AG08395 (cell line): ENCODE data around the gene PRIMPOL.

Experiments used
- DNase-seq: peaks from one replicate; pipeline ENCODE4 v3.0.0; 2012; ENCODE audit warnings: mixed read lengths, low spot score

The PRIMPOL gene

GRCh38 chr4:184666670-184667069 lies 17.1 kb downstream of the PRIMPOL start:
- no peak for DNase-seq

- DNase-seq, result no peak
Measured at GRCh38 chr4:184668096-184668495, 18.6 kb downstream of the PRIMPOL start.

GRCh38 chr4:184668511-184669114 lies 19.1 kb downstream of the PRIMPOL start:
- no peak for DNase-seq

- no peak for DNase-seq
Measured at GRCh38 chr4:184669251-184669650, 19.7 kb downstream of the PRIMPOL start.

- DNase-seq, result no peak
Measured at GRCh38 chr4:184671101-184671500, 21.6 kb downstream of the PRIMPOL start.

GRCh38 chr4:184672741-184673140 lies 23.2 kb downstream of the PRIMPOL start:
- no peak for DNase-seq

GRCh38 chr4:184674011-184674410 lies 24.5 kb downstream of the PRIMPOL start:
- no peak for DNase-seq

- no peak for DNase-seq
Measured at GRCh38 chr4:184675018-184675417, 25.5 kb downstream of the PRIMPOL start.

GRCh38 chr4:184675821-184676492 lies 26.4 kb downstream of the PRIMPOL start:
- DNase-seq, result no peak

- DNase-seq, result no peak
Measured at GRCh38 chr4:184680698-184681097, 31.2 kb downstream of the PRIMPOL start.

GRCh38 chr4:184681916-184682315 lies 32.4 kb downstream of the PRIMPOL start:
- DNase-seq, result no peak

GRCh38 chr4:184684491-184685189 lies 35.1 kb downstream of the PRIMPOL start:
- peak; percentile 6 for DNase-seq

GRCh38 chr4:184688005-184688404 lies 38.5 kb downstream of the PRIMPOL start:
- no peak for DNase-seq

- peak; percentile 71 for DNase-seq
Measured at GRCh38 chr4:184688447-184688846, 38.9 kb downstream of the PRIMPOL start.

GRCh38 chr4:184689681-184690080 lies 40.1 kb downstream of the PRIMPOL start:
- DNase-seq, result no peak

- DNase-seq, result no peak
Measured at GRCh38 chr4:184693056-184693455, 43.5 kb downstream of the PRIMPOL start.

- no peak for DNase-seq
Measured at GRCh38 chr4:184694412-184694956, 44.9 kb downstream of the PRIMPOL start.

- DNase-seq, result no peak
Measured at GRCh38 chr4:184695178-184695896, 45.8 kb downstream of the PRIMPOL start.

GRCh38 chr4:184697956-184698355 lies 48.4 kb downstream of the PRIMPOL start:
- no peak for DNase-seq

GRCh38 chr4:184699941-184700340 lies 50.4 kb downstream of the PRIMPOL start:
- peak; percentile 12 for DNase-seq

GRCh38 chr4:184702114-184702513 lies 52.6 kb downstream of the PRIMPOL start:
- no peak for DNase-seq

GRCh38 chr4:184705692-184706091 lies 56.2 kb downstream of the PRIMPOL start:
- DNase-seq, result no peak
